CD4-positive, alpha-beta T cell treated with Interleukin-4 for 1 hour (primary cell): ENCODE measurements around the gene NEUROG2.
A peak's percentile ranks its signal among the peaks of the same experiment; 100 is the strongest.
"Not testable (repeated sequence)": the region's sequence is repeated elsewhere in the genome, so short reads cannot be mapped to it uniquely, and the experiment has no call there.

Experiments used
- DNase-seq, 2 donors: peaks; one replicate each; pipeline ENCODE4 v3.0.0-alpha.2; 2020 to 2022

NEUROG2 gene

GRCh38 chr4:112516066-112516470, at the start of gene NEUROG2:
NEUROG2 (minus strand) TSS chr4:112516180; CDS start chr4:112515475, 705 bp downstream.
- DNase-seq: no peak

DNA sequence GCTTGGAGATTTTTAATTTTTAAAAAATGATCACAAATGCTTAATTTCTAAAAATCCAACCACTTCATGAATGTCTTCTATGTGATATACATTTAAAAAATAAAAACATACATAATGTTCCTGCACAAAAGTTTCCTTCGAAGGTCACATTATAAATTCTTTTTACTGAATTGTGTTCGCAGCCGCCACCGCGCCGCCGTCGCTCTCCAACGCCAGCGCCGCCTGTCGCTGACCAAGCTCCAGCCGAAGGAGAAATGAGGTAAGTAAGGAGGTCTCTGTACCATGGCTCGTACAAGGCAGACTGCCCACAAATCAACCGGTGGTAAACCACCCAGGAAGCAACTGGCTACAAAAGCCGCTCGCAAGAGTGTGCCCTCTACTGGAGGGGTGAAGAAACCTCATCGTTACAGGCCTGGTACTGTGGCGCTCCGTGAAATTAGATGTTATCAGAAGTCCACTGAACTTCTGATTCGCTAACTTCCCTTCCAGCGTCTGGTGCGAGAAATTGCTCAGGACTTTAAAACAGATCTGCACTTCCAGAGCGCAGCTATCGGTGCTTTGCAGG, 48.8 kb upstream of the NEUROG2 start:
- DNase-seq: no peak

DNA sequence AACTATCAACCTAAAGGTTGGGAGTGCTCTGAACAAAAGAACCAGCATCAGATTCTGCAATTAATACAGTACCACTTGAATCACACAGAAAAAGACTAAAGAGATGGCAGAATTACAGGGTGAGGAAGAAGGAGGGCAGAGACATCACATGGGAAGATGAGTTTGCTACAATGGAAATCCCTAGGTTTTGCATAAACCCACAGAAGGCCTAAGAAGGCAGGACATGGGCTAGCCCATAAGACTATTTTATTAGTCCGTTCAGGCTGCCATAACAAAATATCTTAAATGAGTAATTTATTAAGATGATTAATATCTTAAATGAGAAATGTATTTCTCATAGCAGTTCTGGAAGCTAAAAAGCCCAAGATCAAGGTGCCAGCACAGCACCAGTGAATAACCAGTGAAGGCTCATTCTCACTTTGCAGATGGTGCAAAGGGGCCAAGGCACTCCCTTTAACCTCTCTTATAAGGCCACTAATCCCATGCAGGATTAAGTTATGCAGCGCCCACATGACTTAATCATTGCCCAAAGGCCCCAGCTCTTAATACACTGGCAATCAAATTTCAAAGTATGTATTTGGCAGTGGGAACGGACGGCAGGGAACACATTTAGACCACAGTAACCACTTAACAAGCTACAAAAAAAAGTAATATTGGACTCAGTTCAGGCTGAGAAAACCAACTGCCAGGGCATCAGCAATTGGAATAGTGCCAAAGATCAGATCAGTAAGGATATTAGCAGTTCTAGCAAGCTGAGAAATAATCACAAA, 47.6 kb upstream of the NEUROG2 start:
- DNase-seq: no peak

GRCh38 chr4:112562254-112562879, 46.4 kb upstream of the NEUROG2 start:
- no peak for DNase-seq

GRCh38 chr4:112560084-112560483, 44.1 kb upstream of the NEUROG2 start:
- DNase-seq: no peak

DNA sequence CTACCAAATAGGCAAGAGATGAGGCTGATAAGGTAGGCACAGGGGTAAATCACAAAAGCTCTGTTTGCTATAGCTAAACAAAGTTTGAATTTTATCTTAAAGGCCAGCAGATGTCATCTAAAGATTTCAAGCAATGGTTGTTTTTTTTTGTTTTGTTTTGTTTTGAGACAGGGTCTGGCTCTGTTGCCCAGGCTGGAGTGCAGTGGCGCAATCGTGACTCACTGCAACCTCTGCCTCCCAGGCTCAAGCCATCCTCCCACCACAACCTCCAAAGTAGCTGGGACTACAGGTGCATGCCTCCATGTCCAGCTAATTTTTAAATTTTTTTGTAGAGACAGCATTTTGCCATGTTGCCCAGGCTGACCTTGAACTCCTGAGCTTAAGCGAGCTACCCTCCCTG, 43.1 kb upstream of the NEUROG2 start:
- no peak for DNase-seq

GRCh38 chr4:112557676-112558411, 41.9 kb upstream of the NEUROG2 start:
- DNase-seq: no peak

GRCh38 chr4:112554271-112554670, 38.3 kb upstream of the NEUROG2 start:
- DNase-seq: not testable (repeated sequence)

DNA sequence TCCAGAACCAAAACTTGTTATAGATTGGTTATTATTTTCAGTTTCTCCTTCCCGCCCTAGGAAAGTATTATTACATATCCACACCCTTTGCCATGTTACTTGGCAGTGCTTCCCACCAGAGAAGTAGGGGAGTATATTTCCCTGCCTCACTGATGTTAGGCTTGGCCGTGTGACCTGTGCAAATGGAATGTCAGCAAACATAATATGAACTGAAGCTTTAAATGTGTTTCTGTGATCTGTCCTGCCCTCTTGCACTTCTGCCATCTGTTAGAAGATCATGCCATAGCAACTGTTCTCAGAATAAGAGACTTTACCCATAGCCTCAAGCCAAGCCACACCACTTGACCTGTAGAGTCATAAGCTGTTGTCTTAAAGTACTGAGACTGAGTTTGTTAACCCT, 36.7 kb upstream of the NEUROG2 start:
- DNase-seq: no peak

DNA sequence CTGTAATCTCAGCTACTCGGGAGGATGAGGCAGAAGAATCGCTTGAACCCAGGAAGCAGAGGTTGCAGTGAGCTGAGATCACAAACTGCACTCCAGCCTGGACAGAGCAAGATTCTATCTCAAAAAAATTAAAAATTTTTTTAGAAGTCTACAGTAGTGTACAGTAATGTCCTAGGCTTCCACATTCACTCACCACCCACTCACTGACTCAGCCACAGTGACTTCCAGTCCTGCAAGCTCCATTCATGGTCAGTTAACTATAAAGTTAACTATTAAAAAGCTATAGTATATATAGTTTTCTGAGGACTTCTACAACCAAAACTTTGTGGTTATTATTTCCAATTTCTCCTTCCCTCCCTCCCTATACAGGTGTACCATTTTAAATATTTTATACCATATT, 34.7 kb upstream of the NEUROG2 start:
- DNase-seq: no peak

DNA sequence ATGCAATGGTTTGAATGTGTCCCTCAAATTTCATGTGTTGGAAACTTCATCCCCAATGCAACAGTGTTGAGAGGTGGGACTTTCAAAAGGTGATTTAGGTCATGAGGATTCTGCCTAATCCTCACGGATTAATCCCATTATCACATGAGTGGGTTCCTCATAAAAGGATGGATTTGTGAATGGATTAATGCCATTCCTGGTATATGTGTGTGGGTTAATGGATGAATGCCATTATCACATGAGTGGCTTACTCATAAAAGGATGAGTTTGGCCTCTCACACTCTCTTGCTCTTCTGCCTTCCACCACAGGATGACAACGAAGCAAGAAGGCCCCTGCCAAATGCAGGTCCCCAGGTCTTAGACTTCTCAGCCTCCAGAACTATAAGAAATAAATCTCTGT, 30.5 kb upstream of the NEUROG2 start:
- DNase-seq: no peak

GRCh38 chr4:112545346-112545745, 29.4 kb upstream of the NEUROG2 start:
- no peak for DNase-seq

DNA sequence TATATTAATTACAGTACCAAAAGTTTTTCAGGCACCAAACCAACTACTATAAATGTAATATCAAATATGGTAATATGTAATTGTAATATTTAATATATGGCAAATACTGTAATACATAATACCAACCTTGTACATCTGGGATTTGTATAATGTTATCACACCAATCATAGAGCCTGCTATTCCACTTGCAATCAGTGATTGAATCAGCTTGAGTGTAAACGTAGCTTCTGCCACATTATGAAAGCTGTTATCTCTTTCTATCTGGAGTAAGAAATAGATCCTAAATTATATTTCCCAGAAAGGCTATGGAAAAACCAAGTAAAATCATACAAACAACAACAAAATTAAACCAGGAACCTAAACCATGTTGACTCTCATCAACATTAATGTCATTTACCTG, 24.7 kb upstream of the NEUROG2 start:
- DNase-seq: no peak

- DNase-seq: no peak
Observed at GRCh38 chr4:112536123-112536522, 20.1 kb upstream of the NEUROG2 start.

DNA sequence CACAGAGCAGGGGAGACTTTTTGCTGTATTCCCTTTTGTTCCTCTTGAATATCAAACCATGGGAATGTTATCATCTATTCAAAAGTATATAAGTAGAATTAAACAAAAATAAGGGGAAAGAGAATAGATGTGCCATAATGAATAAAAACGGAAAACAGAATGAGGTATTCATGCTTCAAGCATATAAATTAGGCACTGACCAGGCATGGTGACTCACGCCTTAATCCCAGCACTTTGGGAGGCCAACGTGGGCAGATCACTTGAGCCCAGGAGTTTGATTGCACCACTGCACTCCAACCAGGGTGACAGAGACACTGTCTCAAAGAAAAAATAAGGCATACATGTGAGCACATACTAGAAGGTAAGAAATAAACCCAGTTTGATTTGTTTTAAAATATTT, 16.3 kb upstream of the NEUROG2 start:
- no peak for DNase-seq

- DNase-seq: no peak
Observed at GRCh38 chr4:112531146-112531545, 15.2 kb upstream of the NEUROG2 start.

GRCh38 chr4:112526061-112526460, 10.1 kb upstream of the NEUROG2 start:
- DNase-seq: no peak

- DNase-seq: peak; percentile 73 to 74
Observed at GRCh38 chr4:112523764-112524505, 8.0 kb upstream of the NEUROG2 start.

GRCh38 chr4:112523008-112523721, 7.2 kb upstream of the NEUROG2 start:
- peak; percentile 39 to 45 for DNase-seq

DNA sequence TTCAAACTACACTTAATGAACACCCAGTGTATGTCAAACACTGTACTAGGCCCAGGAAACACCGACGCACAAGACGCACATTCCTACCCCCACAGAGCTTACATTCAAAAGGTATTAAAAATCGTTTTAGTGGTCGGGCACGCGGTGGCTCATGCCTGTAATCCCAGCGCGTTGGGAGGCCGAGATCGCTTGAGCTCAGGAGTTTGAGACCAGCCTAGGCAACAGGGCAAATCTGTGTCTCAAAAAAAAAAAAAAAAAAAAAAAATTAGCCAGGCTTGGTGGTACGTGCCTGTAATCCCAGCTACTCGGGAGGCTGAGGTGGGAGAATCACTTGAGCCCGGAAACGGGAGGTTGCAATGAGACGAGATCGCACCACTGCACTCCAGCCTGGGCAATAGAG, 6.5 kb upstream of the NEUROG2 start:
- not testable (repeated sequence) for DNase-seq

GRCh38 chr4:112521123-112522023, 5.4 kb upstream of the NEUROG2 start:
- DNase-seq: no peak
